Measurements from ENCODE around the gene DACH1. TPM values are rescaled to one million over a fixed set of nuclear protein-coding genes. Genes with fewer than 3 reads are reported as not detected.

DACH1 gene
- total and polyA plus RNA-seq, 11 donors: 1.2 to 3.8 (median 2.1) TPM

DNA sequence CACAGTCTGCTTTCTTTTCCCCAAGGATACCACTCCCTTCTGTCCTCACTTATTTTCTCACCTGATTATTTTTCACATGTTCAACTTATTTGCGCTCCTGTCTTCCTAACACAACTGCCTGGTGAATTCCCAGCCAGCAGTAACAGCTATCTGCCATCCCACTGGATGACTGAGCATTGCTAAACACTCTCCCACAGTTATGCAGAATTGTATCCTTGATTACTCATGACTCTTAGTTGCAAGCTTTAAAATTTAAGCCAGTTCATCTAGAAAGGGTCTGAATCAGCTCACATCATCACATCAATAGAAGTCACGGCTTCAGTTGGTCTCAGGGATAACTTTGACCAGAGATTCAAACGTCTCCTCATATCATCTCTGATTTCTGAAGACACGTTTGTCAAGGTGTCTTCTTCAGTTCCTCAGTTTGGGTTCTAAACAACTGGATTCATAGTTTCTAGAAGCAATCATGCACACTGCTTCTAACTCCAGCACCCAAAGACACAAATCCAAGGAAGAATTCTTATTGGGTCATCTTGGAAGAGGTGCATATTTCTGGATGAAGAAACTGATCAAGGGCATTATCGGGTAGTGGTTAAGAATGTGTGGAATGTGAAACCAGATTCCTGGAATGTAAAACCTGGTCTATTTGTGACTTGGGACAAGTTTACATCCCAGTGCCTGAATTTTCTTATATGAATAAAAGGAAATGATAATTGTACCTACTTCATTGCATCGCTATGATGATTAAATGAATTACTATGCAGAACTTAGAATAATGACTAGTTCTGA, 13.9 kb upstream of the DACH1 start:
- H3K4me1 ChIP-seq: peaks cover 0 to 9% (median 0%) of the 10 kb centered on the region in 12 donors
- no peak overlapping the region for H3K27ac ChIP-seq
- H3K4me3 ChIP-seq: no peak overlapping the region
- intact Hi-C loops (cut with DNase I): loop anchor here in 6 of 10 donors (5.0 to 10.0 kb wide), 5 partner anchors 576 to 1256 kb away; no protein-coding TSS in a partner anchor
- no peak for ATAC-seq
- WGBS, 4 donors: 70 to 78% (median 76%) methylated on average over 6 of the region's 6 CpGs
- no peaks in the 10 kb centered on the region for H3K36me3 ChIP-seq
- H3K9me3 ChIP-seq: peaks cover 0 to 7% (median 0%) of the 10 kb centered on the region in 12 donors
- no peaks in the 10 kb centered on the region for H3K27me3 ChIP-seq
- TF ChIP-seq, protein P1, sequence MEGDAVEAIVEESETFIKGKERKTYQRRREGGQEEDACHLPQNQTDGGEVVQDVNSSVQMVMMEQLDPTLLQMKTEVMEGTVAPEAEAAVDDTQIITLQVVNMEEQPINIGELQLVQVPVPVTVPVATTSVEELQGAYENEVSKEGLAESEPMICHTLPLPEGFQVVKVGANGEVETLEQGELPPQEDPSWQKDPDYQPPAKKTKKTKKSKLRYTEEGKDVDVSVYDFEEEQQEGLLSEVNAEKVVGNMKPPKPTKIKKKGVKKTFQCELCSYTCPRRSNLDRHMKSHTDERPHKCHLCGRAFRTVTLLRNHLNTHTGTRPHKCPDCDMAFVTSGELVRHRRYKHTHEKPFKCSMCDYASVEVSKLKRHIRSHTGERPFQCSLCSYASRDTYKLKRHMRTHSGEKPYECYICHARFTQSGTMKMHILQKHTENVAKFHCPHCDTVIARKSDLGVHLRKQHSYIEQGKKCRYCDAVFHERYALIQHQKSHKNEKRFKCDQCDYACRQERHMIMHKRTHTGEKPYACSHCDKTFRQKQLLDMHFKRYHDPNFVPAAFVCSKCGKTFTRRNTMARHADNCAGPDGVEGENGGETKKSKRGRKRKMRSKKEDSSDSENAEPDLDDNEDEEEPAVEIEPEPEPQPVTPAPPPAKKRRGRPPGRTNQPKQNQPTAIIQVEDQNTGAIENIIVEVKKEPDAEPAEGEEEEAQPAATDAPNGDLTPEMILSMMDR (IDR thresholded peaks at IDR 0.05): no peak
- TF ChIP-seq POLR2A (IDR thresholded peaks at IDR 0.05): no peak
- DNase-seq: no peak

DNA sequence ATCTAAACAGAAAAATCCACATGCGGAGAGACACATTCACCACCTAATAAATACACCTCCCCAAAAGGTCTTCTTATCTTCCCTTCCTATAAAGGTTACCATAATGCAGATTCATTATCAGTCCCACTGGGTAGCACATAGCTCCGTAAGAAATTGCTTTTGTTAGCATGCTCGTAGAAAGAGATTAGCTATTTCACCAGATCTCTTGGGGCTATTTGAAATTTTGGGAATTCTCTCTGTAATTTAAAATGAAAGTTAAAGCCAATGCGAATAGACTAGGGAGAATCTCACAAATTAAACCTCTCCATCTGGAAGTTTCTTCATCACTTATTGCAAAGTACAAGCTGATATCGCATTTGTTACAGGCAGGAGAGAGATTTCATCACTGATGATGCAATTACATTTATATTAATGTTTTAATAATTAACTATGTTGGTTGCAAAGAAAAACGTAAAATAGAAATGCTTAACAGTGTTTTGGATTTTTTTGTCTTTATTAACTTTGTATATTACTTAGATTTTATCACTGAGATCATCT, 12.9 kb upstream of the DACH1 start:
- no peak for ATAC-seq
- intact Hi-C loops (cut with DNase I): loop anchor here in 8 of 10 donors (2.0 to 10.0 kb wide), 12 partner anchors 385 to 1255 kb away; no protein-coding TSS in a partner anchor
- Histone ChIP-seq H3K4me1 (peaks cover 0 to 9% (median 0%) of the 10 kb centered on the region in 12 donors), H3K36me3 (no peaks in the 10 kb centered on the region), H3K27ac (no peak overlapping the region), H3K4me3 (no peak overlapping the region), H3K27me3 (no peaks in the 10 kb centered on the region), H3K9me3 (peaks cover 0 to 7% (median 0%) of the 10 kb centered on the region in 12 donors)
- 66 to 71% (median 70%) methylated on average over 6 of the region's 6 CpGs for WGBS, 4 donors
- TF ChIP-seq POLR2A (IDR thresholded peaks at IDR 0.05): no peak
- TF ChIP-seq, protein P1 (IDR thresholded peaks at IDR 0.05): no peak
- no peak for DNase-seq

DNA sequence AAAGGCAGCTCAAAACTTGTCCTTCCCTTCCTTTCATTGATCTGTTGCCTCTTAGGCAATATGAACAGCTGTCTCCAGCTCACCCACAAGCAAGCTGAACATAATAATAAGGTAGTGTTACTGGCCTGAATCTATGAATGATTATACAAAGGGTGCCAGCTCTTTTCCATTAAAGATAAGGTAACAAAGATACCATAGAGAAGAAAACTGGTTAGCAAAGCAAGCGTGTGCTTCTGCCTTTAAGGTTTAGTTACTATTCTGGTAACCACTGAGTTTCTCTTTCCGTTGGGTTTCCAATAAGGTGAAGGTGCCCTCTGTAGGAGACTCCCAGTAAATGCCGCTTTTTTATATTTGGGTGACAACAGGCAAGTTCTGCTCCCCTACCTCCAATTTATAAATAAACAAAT, 12.1 kb upstream of the DACH1 start:
- peaks cover 0 to 9% (median 0%) of the 10 kb centered on the region in 12 donors for H3K4me1 ChIP-seq
- peak overlapping the region in 1 of 12 donors; percentile 19 for H3K27ac ChIP-seq
- peaks cover 0 to 7% (median 0%) of the 10 kb centered on the region in 12 donors for H3K9me3 ChIP-seq
- peak in 1 of 5 donors; percentile 12 for DNase-seq
- ATAC-seq: peak; percentile 71 to 78 (median 72)
- TF ChIP-seq, protein P1 (IDR thresholded peaks at IDR 0.05): peak; percentile 40 to 76 (median 64)
- no peak for TF ChIP-seq POLR2A (IDR thresholded peaks at IDR 0.05)
- intact Hi-C loops (cut with DNase I): loop anchor here in 5 of 10 donors (2.0 to 10.0 kb wide), 8 partner anchors 384 to 917 kb away; no protein-coding TSS in a partner anchor
- H3K27me3 ChIP-seq: no peaks in the 10 kb centered on the region
- WGBS, 4 donors: 3 to 7% (median 4%) methylated on average over 3 of the region's 3 CpGs
- peak overlapping the region in 3 of 12 donors; percentile 10 to 21 (median 20) for H3K4me3 ChIP-seq
- no peaks in the 10 kb centered on the region for H3K36me3 ChIP-seq

DNA sequence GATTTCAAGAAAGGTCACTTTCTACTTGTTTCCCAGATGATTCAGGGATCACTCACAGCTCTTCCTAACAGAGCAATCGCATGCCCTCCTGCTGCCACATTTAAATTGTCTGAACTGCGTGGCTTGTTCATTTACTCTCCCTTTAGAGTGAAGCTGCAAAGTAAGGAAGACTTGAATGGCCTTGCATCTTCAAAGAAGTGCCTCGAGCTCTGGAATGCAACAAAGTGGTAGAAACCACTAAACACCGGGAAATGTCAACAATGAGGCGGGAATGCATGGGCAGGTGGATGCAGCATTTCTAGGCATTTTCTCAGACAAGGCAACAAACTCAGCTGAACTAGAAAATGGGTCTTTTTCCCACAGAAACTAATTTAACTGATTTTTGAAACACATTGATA, 10.3 kb upstream of the DACH1 start:
- no peak overlapping the region for H3K4me3 ChIP-seq
- TF ChIP-seq, protein P1 (IDR thresholded peaks at IDR 0.05): no peak
- TF ChIP-seq POLR2A (IDR thresholded peaks at IDR 0.05): no peak
- no peak for DNase-seq
- no peaks in the 10 kb centered on the region for H3K36me3 ChIP-seq
- WGBS, 4 donors: 88 to 93% (median 92%) methylated on average over 5 of the region's 5 CpGs
- no peak overlapping the region for H3K27ac ChIP-seq
- H3K4me1 ChIP-seq: peaks cover 0 to 9% (median 0%) of the 10 kb centered on the region in 12 donors
- intact Hi-C loops (cut with DNase I): loop anchor here in 5 of 10 donors (5.0 to 10.0 kb wide), 7 partner anchors 382 to 915 kb away; no protein-coding TSS in a partner anchor
- peaks cover 0 to 3% (median 0%) of the 10 kb centered on the region in 12 donors for H3K9me3 ChIP-seq
- no peak for ATAC-seq
- no peaks in the 10 kb centered on the region for H3K27me3 ChIP-seq
